Measurements from ENCODE around the gene PMS1.
"Not testable (repeated sequence)": the region's sequence is repeated elsewhere in the genome, so short reads cannot be mapped to it uniquely, and the experiment has no call there.

The PMS1 gene

DNA sequence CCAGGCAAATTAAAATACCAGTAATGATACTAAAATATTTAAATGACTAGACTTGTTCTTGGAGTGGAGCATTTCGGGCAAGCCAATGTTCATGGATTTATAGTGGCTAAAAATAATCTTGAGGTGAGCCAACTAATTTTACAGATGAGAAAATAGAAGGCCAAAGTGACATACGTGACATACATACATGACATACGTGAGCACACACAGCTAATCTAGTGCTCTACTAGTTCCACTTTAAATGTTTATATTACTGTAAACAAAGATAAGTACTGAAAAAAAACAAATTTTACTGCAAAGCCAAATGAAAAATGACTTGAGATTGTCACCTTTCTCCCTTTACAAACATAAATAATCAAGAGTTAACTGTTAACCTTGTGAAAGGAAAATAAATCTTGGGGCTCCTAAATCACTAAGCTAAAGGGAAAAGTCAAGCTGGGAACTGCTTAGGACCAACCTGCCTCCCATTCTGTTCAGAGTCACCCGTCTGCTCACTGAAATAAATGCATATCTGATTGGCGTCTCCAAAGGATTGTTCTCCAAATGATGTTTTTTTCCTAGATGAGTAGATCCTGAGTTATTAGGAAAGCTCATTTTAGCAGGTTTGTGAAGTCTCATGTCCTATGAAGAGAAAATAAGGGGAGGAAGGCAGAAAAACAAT lies 96.7 kb downstream of the PMS1 start:
- H3K27ac ChIP-seq (ENCODE audit: low read depth, low read length), result no peak overlapping the region
- no peak overlapping the region for H2AFZ ChIP-seq (ENCODE audit: low read length, unreplicated experiment)
- H3K4me1 ChIP-seq (ENCODE audit: control insufficient read depth, insufficient read depth, low read length, unreplicated experiment), result no peaks in the 10 kb centered on the region
- no peaks in the 10 kb centered on the region for H3K79me2 ChIP-seq (ENCODE audit: control insufficient read depth, insufficient read depth, low read length, unreplicated experiment)
- peaks cover 12% of the 10 kb centered on the region for H3K36me3 ChIP-seq (ENCODE audit: insufficient read depth, low read length)
- H3K4me3 ChIP-seq (ENCODE audit: low read depth, low read length), result no peak overlapping the region
- H3K27me3 ChIP-seq (ENCODE audit: insufficient read depth, low read length), result no peaks in the 10 kb centered on the region

DNA sequence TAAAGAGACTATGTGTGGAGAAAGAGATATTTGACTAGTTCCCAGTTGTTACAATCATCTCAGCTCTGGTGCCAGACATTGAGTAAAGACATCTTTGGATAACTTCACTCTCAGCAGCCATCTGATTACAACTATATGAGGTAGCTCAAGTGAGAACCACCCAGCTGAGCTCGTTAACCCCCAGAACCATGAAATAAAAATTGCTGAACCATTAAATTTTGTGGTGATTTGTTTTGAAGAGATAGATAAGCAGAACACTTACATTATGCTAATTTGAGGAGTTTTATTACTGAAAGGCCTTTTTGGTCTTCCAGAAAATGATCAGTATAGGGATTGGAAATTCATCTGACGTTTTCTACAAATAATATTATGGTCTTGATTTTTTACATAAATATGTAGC lies 101.1 kb downstream of the PMS1 start:
- Histone ChIP-seq H3K36me3 (ENCODE audit: insufficient read depth, low read length) (no peaks in the 10 kb centered on the region), H2AFZ (ENCODE audit: low read length, unreplicated experiment) (no peak overlapping the region), H3K27me3 (ENCODE audit: insufficient read depth, low read length) (no peaks in the 10 kb centered on the region), H3K79me2 (ENCODE audit: control insufficient read depth, insufficient read depth, low read length, unreplicated experiment) (no peaks in the 10 kb centered on the region), H3K27ac (ENCODE audit: low read depth, low read length) (no peak overlapping the region), H3K4me1 (ENCODE audit: control insufficient read depth, insufficient read depth, low read length, unreplicated experiment) (no peaks in the 10 kb centered on the region), H3K4me3 (ENCODE audit: low read depth, low read length) (no peak overlapping the region)

DNA sequence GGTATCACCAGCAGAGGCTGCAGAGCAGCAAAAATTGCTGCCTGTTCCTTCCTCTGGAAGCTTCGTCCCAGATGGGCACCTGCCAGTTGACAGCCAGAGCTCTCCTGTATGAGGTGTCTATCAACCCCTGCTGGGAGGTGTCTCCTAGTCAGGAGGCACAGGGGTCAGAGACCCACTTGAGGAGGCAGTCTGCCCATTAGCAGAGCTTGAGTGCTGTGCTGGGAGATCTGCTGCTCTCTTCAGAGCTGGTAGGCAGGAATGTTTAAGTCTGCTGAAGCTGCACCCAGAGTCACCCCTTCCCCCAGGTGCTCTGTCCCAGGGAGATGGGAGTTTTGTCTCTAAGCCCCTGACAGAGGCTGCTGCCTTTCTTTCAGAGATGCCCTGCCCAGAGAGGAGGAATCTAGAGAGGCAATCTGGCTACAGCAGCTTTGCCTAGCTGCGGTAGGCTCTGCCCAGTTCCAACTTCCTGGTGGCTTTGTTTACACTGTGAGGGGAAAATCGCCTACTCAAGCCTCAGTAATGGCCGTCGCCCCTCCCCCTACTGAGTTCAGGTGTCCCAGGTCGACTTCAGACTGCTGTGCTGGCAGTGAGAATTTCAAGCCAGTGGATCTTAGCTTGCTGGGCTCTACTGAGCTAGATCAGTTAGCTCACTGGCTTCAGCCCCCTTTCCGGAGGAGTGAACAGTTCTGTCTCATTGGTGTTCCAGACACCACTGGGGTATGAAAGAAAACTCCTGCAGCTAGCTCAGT lies 108.5 kb downstream of the PMS1 start:
- H3K36me3 ChIP-seq (ENCODE audit: insufficient read depth, low read length); H3K79me2 ChIP-seq (ENCODE audit: control insufficient read depth, insufficient read depth, low read length, unreplicated experiment); H3K4me1 ChIP-seq (ENCODE audit: control insufficient read depth, insufficient read depth, low read length, unreplicated experiment); H2AFZ ChIP-seq (ENCODE audit: low read length, unreplicated experiment); H3K4me3 ChIP-seq (ENCODE audit: low read depth, low read length); H3K27ac ChIP-seq (ENCODE audit: low read depth, low read length); H3K27me3 ChIP-seq (ENCODE audit: insufficient read depth, low read length): not testable (repeated sequence)

DNA sequence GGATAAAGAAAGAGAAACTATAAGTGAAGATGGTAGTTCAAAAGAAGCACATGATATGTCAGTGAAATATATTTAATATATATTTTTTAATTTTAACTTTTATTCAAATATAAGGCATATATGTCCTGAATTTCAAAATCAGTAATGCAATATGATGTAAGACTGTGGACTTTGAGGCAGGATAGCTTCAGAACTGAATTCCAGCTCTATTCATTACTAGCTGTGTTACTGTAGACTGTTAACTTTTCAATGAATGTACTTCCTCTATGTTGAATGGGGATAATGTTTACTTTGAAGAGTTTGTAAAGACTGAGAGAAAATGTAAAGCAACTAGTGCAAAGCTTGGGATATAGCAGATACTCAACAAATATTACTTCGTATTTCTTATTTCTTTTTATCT lies 112.6 kb downstream of the PMS1 start:
- no peak overlapping the region for H3K4me3 ChIP-seq (ENCODE audit: low read depth, low read length)
- peak overlapping the region; percentile 82 for H2AFZ ChIP-seq (ENCODE audit: low read length, unreplicated experiment)
- no peak overlapping the region for H3K27ac ChIP-seq (ENCODE audit: low read depth, low read length)
- no peaks in the 10 kb centered on the region for H3K79me2 ChIP-seq (ENCODE audit: control insufficient read depth, insufficient read depth, low read length, unreplicated experiment)
- H3K4me1 ChIP-seq (ENCODE audit: control insufficient read depth, insufficient read depth, low read length, unreplicated experiment), result peaks cover 9% of the 10 kb centered on the region
- H3K36me3 ChIP-seq (ENCODE audit: insufficient read depth, low read length), result no peaks in the 10 kb centered on the region
- H3K27me3 ChIP-seq (ENCODE audit: insufficient read depth, low read length), result no peaks in the 10 kb centered on the region

DNA sequence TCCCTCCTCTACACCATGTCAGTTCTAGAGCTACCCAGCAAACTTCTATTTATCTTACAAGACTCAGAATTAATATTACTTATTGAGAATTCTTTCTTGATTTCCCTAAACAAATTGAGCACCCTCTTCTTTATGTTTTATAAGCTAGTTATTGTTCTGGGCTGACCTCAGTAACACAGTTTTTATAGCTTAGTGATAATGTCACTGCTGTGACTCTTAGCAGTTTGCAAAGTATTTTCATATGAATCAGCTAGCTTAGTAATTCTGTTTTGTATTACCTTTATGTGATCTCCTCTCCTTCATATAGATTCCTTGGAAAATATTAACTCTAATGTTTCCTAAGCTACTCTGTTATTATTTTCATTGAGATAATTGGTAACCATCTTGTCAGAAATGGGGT lies 114.9 kb downstream of the PMS1 start:
- peaks cover 9% of the 10 kb centered on the region for H3K4me1 ChIP-seq (ENCODE audit: control insufficient read depth, insufficient read depth, low read length, unreplicated experiment)
- no peaks in the 10 kb centered on the region for H3K27me3 ChIP-seq (ENCODE audit: insufficient read depth, low read length)
- no peaks in the 10 kb centered on the region for H3K79me2 ChIP-seq (ENCODE audit: control insufficient read depth, insufficient read depth, low read length, unreplicated experiment)
- no peak overlapping the region for H3K27ac ChIP-seq (ENCODE audit: low read depth, low read length)
- no peak overlapping the region for H2AFZ ChIP-seq (ENCODE audit: low read length, unreplicated experiment)
- H3K4me3 ChIP-seq (ENCODE audit: low read depth, low read length), result no peak overlapping the region
- H3K36me3 ChIP-seq (ENCODE audit: insufficient read depth, low read length), result no peaks in the 10 kb centered on the region

DNA sequence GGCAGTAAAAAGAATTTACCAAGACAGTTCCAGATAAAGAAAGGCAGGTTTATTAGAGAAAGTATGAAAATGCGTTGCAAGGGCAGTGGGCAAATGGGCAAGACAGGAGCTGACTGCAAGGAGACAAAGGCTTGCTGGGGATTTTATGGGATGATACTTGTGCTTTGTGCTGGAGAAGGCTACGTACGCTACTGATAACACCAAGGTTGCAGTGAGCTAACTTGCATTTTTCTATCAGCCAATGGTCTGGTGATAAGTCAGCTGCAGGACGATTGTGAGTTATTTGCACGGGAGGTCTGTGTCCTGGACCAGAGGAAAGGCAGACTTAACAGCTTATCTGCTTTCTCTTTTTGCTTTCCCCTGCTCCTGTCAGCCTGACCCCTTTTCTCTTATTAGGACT lies 116.5 kb downstream of the PMS1 start:
- Histone ChIP-seq H3K27me3 (ENCODE audit: insufficient read depth, low read length) (no peaks in the 10 kb centered on the region), H3K36me3 (ENCODE audit: insufficient read depth, low read length) (no peaks in the 10 kb centered on the region), H2AFZ (ENCODE audit: low read length, unreplicated experiment) (no peak overlapping the region), H3K4me1 (ENCODE audit: control insufficient read depth, insufficient read depth, low read length, unreplicated experiment) (peaks cover 9% of the 10 kb centered on the region), H3K27ac (ENCODE audit: low read depth, low read length) (no peak overlapping the region), H3K79me2 (ENCODE audit: control insufficient read depth, insufficient read depth, low read length, unreplicated experiment) (no peaks in the 10 kb centered on the region), H3K4me3 (ENCODE audit: low read depth, low read length) (no peak overlapping the region)

DNA sequence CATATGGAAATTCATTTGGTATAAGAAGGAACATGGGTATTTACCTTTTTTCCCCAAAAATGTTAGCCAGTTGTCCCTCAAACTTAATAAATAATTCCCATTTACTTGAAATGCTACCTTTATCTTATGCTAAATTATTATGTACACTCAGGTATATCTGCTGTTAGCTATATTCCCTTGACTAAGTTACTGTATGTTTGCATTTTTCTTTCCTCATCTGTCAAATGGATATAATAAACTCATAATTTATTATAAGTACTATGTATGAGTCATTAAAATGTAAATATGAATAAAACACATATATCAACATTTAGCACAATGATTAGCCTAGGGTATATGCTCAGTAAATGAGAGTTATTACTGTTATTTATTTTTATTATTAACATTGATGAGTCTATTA lies 117.4 kb downstream of the PMS1 start:
- Histone ChIP-seq H3K36me3 (ENCODE audit: insufficient read depth, low read length) (no peaks in the 10 kb centered on the region), H3K4me3 (ENCODE audit: low read depth, low read length) (no peak overlapping the region), H3K27me3 (ENCODE audit: insufficient read depth, low read length) (no peaks in the 10 kb centered on the region), H3K4me1 (ENCODE audit: control insufficient read depth, insufficient read depth, low read length, unreplicated experiment) (peaks cover 9% of the 10 kb centered on the region), H3K79me2 (ENCODE audit: control insufficient read depth, insufficient read depth, low read length, unreplicated experiment) (no peaks in the 10 kb centered on the region), H3K27ac (ENCODE audit: low read depth, low read length) (no peak overlapping the region), H2AFZ (ENCODE audit: low read length, unreplicated experiment) (no peak overlapping the region)

DNA sequence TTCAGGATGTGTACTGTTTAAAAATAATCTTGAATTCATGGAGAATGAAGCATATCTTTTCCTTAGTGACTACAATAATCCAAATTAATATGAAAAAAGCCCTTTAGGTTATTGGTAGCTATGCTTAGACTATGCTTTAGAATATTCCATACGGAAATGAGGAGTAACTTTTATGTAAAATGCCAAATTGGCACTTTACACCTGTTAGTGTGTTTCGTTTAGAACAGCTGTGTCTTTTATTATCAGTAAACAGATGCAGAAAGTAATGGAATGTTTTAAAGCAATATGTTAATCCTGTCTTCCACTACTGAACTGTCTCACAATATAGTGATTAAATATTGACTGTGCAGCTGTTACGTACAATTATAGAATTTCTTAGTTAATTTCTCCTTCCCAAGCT lies 129.6 kb downstream of the PMS1 start:
- no peaks in the 10 kb centered on the region for H3K36me3 ChIP-seq (ENCODE audit: insufficient read depth, low read length)
- no peaks in the 10 kb centered on the region for H3K79me2 ChIP-seq (ENCODE audit: control insufficient read depth, insufficient read depth, low read length, unreplicated experiment)
- H2AFZ ChIP-seq (ENCODE audit: low read length, unreplicated experiment), result no peak overlapping the region
- no peaks in the 10 kb centered on the region for H3K4me1 ChIP-seq (ENCODE audit: control insufficient read depth, insufficient read depth, low read length, unreplicated experiment)
- H3K4me3 ChIP-seq (ENCODE audit: low read depth, low read length), result no peak overlapping the region
- H3K27me3 ChIP-seq (ENCODE audit: insufficient read depth, low read length), result no peaks in the 10 kb centered on the region
- no peak overlapping the region for H3K27ac ChIP-seq (ENCODE audit: low read depth, low read length)

DNA sequence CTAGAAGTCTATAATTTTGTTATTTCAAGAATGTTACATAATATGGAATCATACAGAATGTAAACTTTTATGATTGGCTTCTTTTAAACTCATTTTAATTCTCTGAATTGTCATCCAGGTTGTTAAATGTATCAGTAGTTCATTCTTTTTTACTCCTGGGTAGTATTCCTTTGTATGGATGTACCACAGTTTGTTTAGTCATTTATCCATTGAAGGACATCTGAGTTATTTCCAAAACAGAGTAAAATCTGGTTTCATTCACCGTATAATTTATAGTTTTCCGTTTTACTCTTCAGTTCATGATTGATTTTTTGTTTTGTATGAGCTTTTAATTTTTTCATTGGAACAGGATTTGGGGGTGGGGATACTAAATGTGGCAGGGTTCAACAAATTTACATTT lies 132.4 kb downstream of the PMS1 start:
- Histone ChIP-seq H3K27me3 (ENCODE audit: insufficient read depth, low read length) (no peaks in the 10 kb centered on the region), H3K4me1 (ENCODE audit: control insufficient read depth, insufficient read depth, low read length, unreplicated experiment) (no peaks in the 10 kb centered on the region), H3K27ac (ENCODE audit: low read depth, low read length) (no peak overlapping the region), H2AFZ (ENCODE audit: low read length, unreplicated experiment) (no peak overlapping the region), H3K79me2 (ENCODE audit: control insufficient read depth, insufficient read depth, low read length, unreplicated experiment) (no peaks in the 10 kb centered on the region), H3K4me3 (ENCODE audit: low read depth, low read length) (no peak overlapping the region), H3K36me3 (ENCODE audit: insufficient read depth, low read length) (no peaks in the 10 kb centered on the region)

Data from ACC112 (cell line).